ENCODE measurements around the gene PALM2AKAP2.
A peak's percentile ranks its signal among the peaks of the same experiment; 100 is the strongest.
"Not testable (repeated sequence)": the region's sequence is repeated elsewhere in the genome, so short reads cannot be mapped to it uniquely, and the experiment has no call there.

PALM2AKAP2 gene

DNA sequence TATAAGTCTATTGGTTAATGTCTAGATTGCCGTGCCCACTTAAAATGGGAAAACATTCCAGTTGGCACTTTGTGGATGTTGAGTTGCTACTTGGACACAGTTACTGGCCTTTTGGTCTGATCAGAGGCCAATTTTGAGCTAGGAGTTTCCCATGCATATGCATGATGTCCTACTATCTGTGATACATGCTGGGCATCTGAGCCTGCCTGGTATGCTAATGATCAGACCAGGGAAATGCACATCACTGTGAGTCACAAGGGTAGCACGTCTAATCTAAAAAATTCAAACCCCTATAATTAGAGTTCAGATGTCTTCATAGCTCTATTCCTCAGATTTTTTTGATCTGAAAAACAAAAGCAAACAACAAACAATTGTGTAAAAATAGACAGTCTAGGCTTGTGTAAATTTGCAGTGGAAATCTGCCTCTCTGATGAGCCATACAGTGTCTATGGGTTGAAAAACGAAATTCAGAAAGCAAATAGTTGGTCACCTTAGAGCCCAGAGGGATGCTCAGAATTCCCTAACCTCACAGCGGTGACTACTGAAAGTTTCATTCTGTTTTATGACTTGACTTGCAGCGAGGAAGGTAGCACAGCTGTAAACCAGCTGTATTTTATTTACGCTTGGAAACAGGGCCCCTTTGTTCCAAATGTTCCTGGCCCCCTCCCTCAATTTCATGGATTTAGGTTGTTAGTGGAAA is 37.3 kb downstream of the PALM2AKAP2 start:
- TF ChIP-seq, protein P1, sequence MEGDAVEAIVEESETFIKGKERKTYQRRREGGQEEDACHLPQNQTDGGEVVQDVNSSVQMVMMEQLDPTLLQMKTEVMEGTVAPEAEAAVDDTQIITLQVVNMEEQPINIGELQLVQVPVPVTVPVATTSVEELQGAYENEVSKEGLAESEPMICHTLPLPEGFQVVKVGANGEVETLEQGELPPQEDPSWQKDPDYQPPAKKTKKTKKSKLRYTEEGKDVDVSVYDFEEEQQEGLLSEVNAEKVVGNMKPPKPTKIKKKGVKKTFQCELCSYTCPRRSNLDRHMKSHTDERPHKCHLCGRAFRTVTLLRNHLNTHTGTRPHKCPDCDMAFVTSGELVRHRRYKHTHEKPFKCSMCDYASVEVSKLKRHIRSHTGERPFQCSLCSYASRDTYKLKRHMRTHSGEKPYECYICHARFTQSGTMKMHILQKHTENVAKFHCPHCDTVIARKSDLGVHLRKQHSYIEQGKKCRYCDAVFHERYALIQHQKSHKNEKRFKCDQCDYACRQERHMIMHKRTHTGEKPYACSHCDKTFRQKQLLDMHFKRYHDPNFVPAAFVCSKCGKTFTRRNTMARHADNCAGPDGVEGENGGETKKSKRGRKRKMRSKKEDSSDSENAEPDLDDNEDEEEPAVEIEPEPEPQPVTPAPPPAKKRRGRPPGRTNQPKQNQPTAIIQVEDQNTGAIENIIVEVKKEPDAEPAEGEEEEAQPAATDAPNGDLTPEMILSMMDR (IDR thresholded peaks at IDR 0.05; ENCODE audit: low read length, missing control alignments), result no peak
- peak; percentile 51 for DNase-seq (ENCODE audit: low read depth)
- H3K4me3 ChIP-seq (replicated peaks; ENCODE audit: low read depth, low read length), result no peak overlapping the region

DNA sequence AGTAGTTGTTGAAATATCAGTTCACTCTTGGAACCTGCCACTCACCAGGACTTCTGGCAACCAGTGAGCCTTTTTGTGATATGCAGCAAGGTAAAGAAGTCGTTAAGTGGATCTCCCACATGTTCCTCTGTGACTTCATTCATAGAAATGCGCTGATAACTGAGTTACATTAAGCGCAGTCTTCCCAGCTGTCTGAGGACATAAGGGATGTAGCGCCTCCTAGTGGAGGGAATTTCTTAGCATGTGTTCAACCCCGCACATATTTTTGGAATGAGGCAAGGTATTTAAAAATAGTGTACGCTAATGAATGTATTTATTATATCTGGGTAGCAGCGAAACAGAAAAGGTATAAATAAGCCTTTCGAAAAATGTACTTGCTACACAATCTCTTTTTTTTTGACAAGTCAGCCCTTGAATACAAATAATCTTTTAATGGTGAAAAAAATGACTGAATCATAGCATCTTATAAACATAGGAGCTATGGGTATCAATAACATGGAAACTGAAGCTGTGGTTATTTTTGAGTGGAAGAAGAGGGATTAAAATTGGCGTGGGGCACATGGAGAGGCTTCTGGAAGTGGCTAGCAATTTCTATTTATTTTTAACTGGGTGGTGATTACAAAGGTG is 38.0 kb downstream of the PALM2AKAP2 start:
- DNase-seq (ENCODE audit: low read depth), result peak; percentile 98

DNA sequence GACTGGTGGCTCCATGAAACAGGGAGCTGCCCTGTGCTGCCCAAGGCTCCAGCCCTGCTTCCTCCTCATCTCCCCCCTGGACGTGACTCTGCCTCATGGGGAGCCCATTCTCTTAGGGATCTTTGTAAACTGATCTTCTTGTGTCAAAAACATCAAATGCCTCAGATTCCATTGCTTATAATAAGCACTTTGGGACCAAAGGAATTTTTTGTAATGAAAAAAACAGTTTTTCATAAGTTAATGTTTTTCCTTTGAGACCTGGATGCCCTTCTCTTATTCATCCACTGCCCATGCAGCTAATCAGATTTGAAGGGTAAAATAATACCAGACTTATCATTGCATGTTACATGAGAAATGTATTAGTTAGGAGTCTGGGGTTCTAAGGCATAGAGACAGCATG is 41.7 kb downstream of the PALM2AKAP2 start:
- TF ChIP-seq, protein P1 (IDR thresholded peaks at IDR 0.05; ENCODE audit: low read length, missing control alignments), result no peak
- no peak for DNase-seq (ENCODE audit: low read depth)
- H3K4me3 ChIP-seq (replicated peaks; ENCODE audit: low read depth, low read length), result no peak overlapping the region

More for the DNA sequence above, 38.0 kb downstream of the PALM2AKAP2 start:
- TF ChIP-seq, protein P1 (IDR thresholded peaks at IDR 0.05; ENCODE audit: low read length, missing control alignments), result peak; percentile 80
- H3K4me3 ChIP-seq (replicated peaks; ENCODE audit: low read depth, low read length), result no peak overlapping the region

DNA sequence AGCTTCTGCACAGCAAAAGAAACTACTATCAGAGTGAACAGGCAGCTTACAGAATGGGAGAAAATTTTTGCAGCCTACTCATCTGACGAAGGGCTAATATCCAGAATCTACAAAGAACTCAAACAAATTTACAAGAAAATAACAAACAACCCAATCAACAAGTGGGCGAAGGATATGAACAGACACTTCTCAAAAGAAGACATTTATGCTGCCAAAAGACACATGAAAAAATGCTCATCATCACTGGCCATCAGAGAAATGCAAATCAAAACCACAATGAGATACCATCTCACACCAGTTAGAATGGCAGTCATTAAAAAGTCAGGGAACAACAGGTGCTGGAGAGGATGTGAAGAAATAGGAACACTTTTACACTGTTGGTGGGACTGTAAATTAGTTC is 45.4 kb downstream of the PALM2AKAP2 start:
- not testable (repeated sequence) for DNase-seq (ENCODE audit: low read depth); H3K4me3 ChIP-seq (replicated peaks; ENCODE audit: low read depth, low read length)

DNA sequence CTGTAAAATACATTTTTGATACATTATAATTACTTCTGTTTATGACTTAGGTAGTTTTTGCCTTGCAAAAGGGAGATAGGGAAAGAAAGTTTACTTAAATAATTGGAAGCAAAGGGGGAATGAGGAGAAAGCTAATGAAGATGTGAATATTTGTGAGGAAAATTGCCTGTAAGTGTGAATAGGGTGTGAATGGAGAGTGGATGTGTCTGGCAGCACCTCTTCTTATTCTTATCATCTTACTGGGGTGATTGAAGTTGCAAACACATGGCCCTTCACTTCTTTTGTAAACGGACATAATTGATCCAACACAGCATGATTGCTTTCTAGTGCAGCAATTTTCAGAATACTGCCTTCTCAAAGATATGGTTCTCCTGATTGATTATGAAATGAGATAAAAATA is 46.6 kb downstream of the PALM2AKAP2 start:
- DNase-seq (ENCODE audit: low read depth), result no peak
- TF ChIP-seq, protein P1 (IDR thresholded peaks at IDR 0.05; ENCODE audit: low read length, missing control alignments), result no peak
- H3K4me3 ChIP-seq (replicated peaks; ENCODE audit: low read depth, low read length), result no peak overlapping the region

DNA sequence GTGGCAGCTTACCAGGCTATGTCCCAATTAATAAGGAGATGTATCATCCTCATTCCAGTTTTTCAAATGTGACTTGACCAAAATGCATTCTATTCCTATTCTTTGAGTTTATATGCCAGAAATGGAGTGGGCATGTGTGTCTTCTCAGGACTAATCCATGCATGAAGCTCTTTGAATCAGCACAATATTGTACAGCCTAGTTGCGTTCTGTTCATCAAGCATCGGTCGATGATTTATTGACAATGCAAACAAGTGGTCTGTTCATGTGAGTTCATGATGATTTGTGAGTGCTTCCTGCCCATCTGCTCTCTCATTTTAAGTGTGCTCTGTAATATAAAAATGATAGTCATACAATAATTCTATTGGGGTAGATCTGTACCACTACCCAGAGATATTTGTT is 48.3 kb downstream of the PALM2AKAP2 start:
- no peak overlapping the region for H3K4me3 ChIP-seq (replicated peaks; ENCODE audit: low read depth, low read length)
- TF ChIP-seq, protein P1 (IDR thresholded peaks at IDR 0.05; ENCODE audit: low read length, missing control alignments), result no peak
- no peak for DNase-seq (ENCODE audit: low read depth)

Measured in fibroblast of pulmonary artery (primary cell).